Sciatic nerve (tissue), 2 donors: ENCODE data around the gene NEURL1. TPM values are rescaled to one million over a fixed set of nuclear protein-coding genes. Genes with fewer than 3 reads are reported as not detected.
"Not testable (repeated sequence)": the region's sequence is repeated elsewhere in the genome, so short reads cannot be mapped to it uniquely, and the experiment has no call there.

Source experiments
- ATAC-seq: fragments of 200-7000 bp; cut with Tn5 transposase; one replicate; pipeline ENCODE4 v1.9.1; 2020; ENCODE audit warnings: mild to moderate bottlenecking, moderate library complexity
- DNase-seq: peaks from one replicate; pipeline ENCODE4 v3.0.0-alpha.2; 2020; ENCODE audit warnings: low spot score
- intact Hi-C: fragments of 100-400 bp; cut with DNase I; formaldehyde crosslinking; loops from one replicate; pipeline ENCODE4 v1.14.2; 2022
- total RNA-seq: library from RNA; stranded (reverse); fragmentation: NEBNext Ultra II Directional; extraction: Animal tissue kit (Norgen Biotek cat#: 25700); gene quantifications from one replicate; pipeline ENCODE4 v1.2.1, GENCODE V29; 2021
- donor health status: DM: no; HTN: no; CAD: no.
- donor health status: DM: no; HTN: no; CAD: no.

The NEURL1 gene
- total RNA-seq, 1 donor from 2014 or later, result 0.36 TPM

GRCh38 chr10:103458720-103459119, 34.8 kb upstream of the NEURL1 start, which contains the start of gene CALHM1:
TSS of gene CALHM1 (minus strand) at chr10:103458900. CDS start at chr10:103458751, 149 bp downstream.
- intact Hi-C loops, result no loop called here
- no peak for DNase-seq
- ATAC-seq, result no peak

- no peak for DNase-seq
- no peak for ATAC-seq
- intact Hi-C loops, result no loop called here
Measured at GRCh38 chr10:103459615-103460014, 33.9 kb upstream of the NEURL1 start.

- intact Hi-C loops, result no loop called here
- no peak for ATAC-seq
Measured at GRCh38 chr10:103463499-103463898, 30.0 kb upstream of the NEURL1 start.

GRCh38 chr10:103465411-103466179, 27.9 kb upstream of the NEURL1 start:
- ATAC-seq, result peak; percentile 13
- intact Hi-C loops, result no loop called here

More at GRCh38 chr10:103463499-103463898, 30.0 kb upstream of the NEURL1 start:
- no peak for DNase-seq

GRCh38 chr10:103466734-103467133, 26.8 kb upstream of the NEURL1 start:
- DNase-seq, result no peak
- no peak for ATAC-seq
- intact Hi-C loops, result no loop called here

More at GRCh38 chr10:103465411-103466179, 27.9 kb upstream of the NEURL1 start:
- DNase-seq, result no peak

- no peak for DNase-seq
- intact Hi-C loops, result no loop called here
- no peak for ATAC-seq
Measured at GRCh38 chr10:103467406-103467805, 26.1 kb upstream of the NEURL1 start.

- ATAC-seq, result no peak
Measured at GRCh38 chr10:103469201-103469600, 24.3 kb upstream of the NEURL1 start.

GRCh38 chr10:103470761-103471653, 22.5 kb upstream of the NEURL1 start:
- DNase-seq (no peak), ATAC-seq (peak; percentile 57)
- intact Hi-C loops, result no loop called here

More at GRCh38 chr10:103469201-103469600, 24.3 kb upstream of the NEURL1 start:
- intact Hi-C loops, result no loop called here
- DNase-seq, result no peak

GRCh38 chr10:103472005-103472404, 21.5 kb upstream of the NEURL1 start:
- intact Hi-C loops, result no loop called here
- no peak for DNase-seq

GRCh38 chr10:103473261-103473671, 20.2 kb upstream of the NEURL1 start:
- ATAC-seq (no peak), DNase-seq (no peak)
- intact Hi-C loops, result no loop called here

More at GRCh38 chr10:103472005-103472404, 21.5 kb upstream of the NEURL1 start:
- ATAC-seq, result no peak

GRCh38 chr10:103474077-103474476, 19.4 kb upstream of the NEURL1 start:
- intact Hi-C loops, result no loop called here
- DNase-seq (no peak), ATAC-seq (no peak)

GRCh38 chr10:103475437-103475836, 18.1 kb upstream of the NEURL1 start:
- ATAC-seq, result no peak
- DNase-seq, result no peak

GRCh38 chr10:103476046-103476768, 17.3 kb upstream of the NEURL1 start:
- intact Hi-C loops, result no loop called here
- DNase-seq, result no peak
- ATAC-seq, result no peak

More at GRCh38 chr10:103475437-103475836, 18.1 kb upstream of the NEURL1 start:
- intact Hi-C loops, result no loop called here

GRCh38 chr10:103478671-103479070, 14.8 kb upstream of the NEURL1 start:
- intact Hi-C loops, result no loop called here
- DNase-seq (no peak), ATAC-seq (no peak)

GRCh38 chr10:103479135-103479534, 14.4 kb upstream of the NEURL1 start, which contains the start of gene CALHM3:
TSS of gene CALHM3 (minus strand) at chr10:103479240. CDS start at chr10:103479032, 208 bp downstream.
- DNase-seq, result no peak
- no peak for ATAC-seq
- intact Hi-C loops, result no loop called here

GRCh38 chr10:103480521-103480920, 13.0 kb upstream of the NEURL1 start:
- ATAC-seq (peak; percentile 30), DNase-seq (no peak)
- intact Hi-C loops, result no loop called here

GRCh38 chr10:103481974-103482531, 11.5 kb upstream of the NEURL1 start:
- no peak for DNase-seq
- intact Hi-C loops, result no loop called here

GRCh38 chr10:103486635-103487409, 6.7 kb upstream of the NEURL1 start:
- intact Hi-C loops, DNase-seq, ATAC-seq: not testable (repeated sequence)

More at GRCh38 chr10:103481974-103482531, 11.5 kb upstream of the NEURL1 start:
- ATAC-seq, result peak; percentile 70
